ENCODE results near the gene BTLA. TPM values are rescaled to one million over a fixed set of nuclear protein-coding genes. Genes with fewer than 3 reads are reported as not detected.

Gene BTLA
- total RNA-seq, 4 donors from 2014 or later = 0.22 to 0.57 (median 0.41) TPM; not detected in 1

DNA sequence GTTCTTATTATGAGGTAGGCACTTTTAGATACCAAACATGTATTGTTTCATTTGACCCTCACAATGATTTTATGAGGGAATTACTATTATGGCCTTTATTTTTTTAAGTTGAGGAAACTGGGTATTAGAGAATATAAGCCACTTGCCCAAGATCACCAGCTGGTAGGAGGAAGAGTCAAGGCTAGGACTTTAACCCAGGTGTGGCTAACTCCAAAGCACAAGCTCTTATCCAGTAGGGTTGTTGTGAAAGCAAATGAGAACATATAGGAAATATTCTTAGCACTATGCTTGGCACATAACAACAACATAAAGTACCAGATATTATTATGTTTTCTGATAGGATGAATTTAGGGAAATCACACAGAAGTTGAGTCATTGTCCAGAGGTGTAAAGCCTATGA is 7.9 kb downstream of the BTLA start:
- TF ChIP-seq POLR2A (IDR thresholded peaks at IDR 0.05) = no peak
- no peak for TF ChIP-seq CTCF (IDR thresholded peaks at IDR 0.05)
- H3K36me3 ChIP-seq = no peaks in the 10 kb centered on the region
- no peaks in the 10 kb centered on the region for H3K9me3 ChIP-seq
- H3K27ac ChIP-seq = no peak overlapping the region
- no peak for DNase-seq
- intact Hi-C loops (cut with DNase I) = no loop called here
- no peak overlapping the region for H3K4me3 ChIP-seq
- no peaks in the 10 kb centered on the region for H3K27me3 ChIP-seq
- no peaks in the 10 kb centered on the region for H3K4me1 ChIP-seq

DNA sequence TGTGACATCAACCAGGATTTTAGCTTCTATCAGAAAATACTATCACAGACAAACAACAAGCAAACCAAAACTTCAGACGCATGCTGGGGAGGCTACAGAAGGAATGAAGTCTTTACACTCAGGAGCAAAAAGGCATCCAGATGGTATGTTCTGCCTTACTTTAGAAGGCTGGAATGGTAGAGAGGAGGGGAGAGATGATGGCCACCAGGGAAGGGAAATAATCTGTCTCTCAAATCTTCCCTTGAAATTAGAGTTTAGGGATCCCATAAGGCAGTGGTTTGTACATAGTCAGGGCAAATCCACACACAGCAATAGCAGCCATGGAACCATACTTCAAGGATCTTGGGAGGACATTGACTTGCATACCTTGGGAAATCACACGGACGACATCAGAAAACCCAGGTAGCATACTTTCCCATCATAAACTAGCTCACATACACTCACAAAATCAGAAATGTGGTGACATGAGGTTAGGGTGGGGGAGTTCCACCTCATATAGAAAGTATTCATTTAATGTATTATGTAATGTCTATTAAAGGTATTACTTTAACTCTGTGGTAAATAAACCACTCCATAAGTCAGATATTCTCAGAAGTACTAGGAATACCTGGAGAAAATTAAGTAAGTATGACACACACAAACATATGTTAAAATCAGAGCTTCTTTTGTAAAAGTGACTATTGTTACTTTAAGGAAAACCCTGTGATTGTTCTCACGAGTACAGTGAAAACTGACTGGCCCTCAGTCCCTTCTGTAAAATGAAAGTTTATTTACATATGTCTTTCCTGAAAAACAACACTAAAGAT is 9.4 kb downstream of the BTLA start:
- DNase-seq = no peak
- H3K4me3 ChIP-seq = no peak overlapping the region
- 71 to 72% methylated on average over 4 of the region's 4 CpGs for WGBS, 2 donors
- H3K36me3 ChIP-seq = no peaks in the 10 kb centered on the region
- no peak overlapping the region for H3K27ac ChIP-seq
- intact Hi-C loops (cut with DNase I) = no loop called here
- no peak for TF ChIP-seq CTCF (IDR thresholded peaks at IDR 0.05)
- no peak for TF ChIP-seq POLR2A (IDR thresholded peaks at IDR 0.05)
- H3K9me3 ChIP-seq = no peaks in the 10 kb centered on the region
- no peaks in the 10 kb centered on the region for H3K4me1 ChIP-seq
- H3K27me3 ChIP-seq = no peaks in the 10 kb centered on the region

DNA sequence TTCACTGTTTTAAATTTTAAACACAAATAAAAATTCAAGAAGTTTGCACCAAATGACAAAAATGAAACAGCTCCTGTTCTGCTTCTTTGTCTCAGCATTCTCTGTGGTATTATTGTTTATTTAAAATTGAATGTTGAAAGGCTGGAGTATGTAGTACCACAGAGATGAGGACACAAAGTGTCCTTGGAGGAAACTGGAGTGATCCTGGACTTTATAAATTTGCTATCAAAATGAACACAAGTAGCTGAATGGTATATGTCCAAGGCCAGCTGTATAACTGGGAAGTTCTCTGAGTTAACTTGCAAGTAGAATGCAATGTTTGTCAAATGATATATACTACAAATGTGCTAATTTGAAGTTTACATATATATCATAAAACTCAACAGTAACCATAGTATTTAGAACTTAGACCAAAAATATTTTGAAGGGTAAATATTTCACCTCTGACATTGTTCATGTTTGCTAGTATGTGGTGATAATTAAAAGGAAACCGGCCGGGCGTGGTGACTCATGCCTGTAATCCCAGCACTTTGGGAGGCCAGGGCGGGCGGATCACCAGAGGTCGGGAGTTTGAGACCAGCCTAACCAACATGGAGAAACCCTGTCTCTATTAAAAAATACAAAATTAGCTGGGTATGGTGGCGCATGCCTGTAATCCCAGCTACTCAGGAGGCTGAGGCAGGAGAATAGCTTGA is 12.3 kb downstream of the BTLA start:
- Histone ChIP-seq H3K4me1 (no peaks in the 10 kb centered on the region), H3K4me3 (no peak overlapping the region), H3K27me3 (peaks cover 0 to 3% (median 0%) of the 10 kb centered on the region in 4 donors), H3K27ac (no peak overlapping the region), H3K9me3 (no peaks in the 10 kb centered on the region), H3K36me3 (no peaks in the 10 kb centered on the region)
- TF ChIP-seq POLR2A (IDR thresholded peaks at IDR 0.05) (no peak), CTCF (IDR thresholded peaks at IDR 0.05) (no peak)
- intact Hi-C loops (cut with DNase I) = no loop called here
- WGBS, 2 donors = 73 to 79% methylated on average over 6 to 7 of the region's 7 CpGs
- no peak for DNase-seq

DNA sequence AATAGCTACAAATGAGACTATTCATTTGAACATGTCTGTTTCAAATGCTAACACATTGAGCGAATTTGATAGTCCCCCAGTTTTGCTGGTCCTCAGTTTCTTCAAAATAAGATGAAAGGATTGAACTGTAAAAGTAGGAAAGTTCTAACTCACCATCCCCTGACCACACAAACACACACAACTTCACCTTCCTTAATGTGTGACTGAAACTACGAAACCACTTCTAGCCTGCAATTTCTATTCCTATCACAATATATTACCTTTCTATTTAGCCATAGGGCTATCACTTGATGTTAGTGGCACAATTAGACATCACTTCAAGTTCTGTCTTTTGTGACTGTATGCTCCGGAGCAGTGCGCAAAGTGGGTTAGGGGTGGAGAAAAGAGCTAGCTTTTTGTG is 14.9 kb downstream of the BTLA start:
- no peak overlapping the region for H3K27ac ChIP-seq
- no peaks in the 10 kb centered on the region for H3K9me3 ChIP-seq
- H3K4me3 ChIP-seq = no peak overlapping the region
- TF ChIP-seq CTCF (IDR thresholded peaks at IDR 0.05) (no peak), POLR2A (IDR thresholded peaks at IDR 0.05) (no peak)
- H3K27me3 ChIP-seq = peaks cover 0 to 3% (median 0%) of the 10 kb centered on the region in 4 donors
- WGBS, 2 donors = 87 to 91% methylated on average over 4 of the region's 4 CpGs
- no peak for DNase-seq
- no peaks in the 10 kb centered on the region for H3K36me3 ChIP-seq
- intact Hi-C loops (cut with DNase I) = no loop called here
- H3K4me1 ChIP-seq = peaks cover 0 to 5% (median 0%) of the 10 kb centered on the region in 3 donors

DNA sequence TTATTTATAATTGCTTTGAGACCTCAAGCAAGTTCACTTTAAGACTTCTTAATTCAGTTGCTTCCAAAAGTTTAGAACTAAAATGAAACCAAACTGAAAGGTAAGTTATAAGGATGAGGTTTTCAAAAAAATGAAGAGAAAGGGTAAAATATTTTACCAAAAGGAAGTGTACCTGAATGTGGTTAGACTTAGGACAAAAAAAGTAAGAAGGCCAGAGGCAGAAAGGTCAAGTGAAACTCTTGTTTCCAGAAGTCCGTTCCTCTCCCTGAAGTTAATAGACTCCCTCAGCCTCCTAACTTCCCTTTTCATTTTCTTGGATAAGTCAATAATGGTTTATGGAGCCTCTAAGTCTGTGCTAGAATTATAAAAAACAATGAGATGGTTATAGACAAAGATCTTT is 16.6 kb downstream of the BTLA start:
- no peaks in the 10 kb centered on the region for H3K36me3 ChIP-seq
- peaks cover 0 to 5% (median 0%) of the 10 kb centered on the region in 3 donors for H3K4me1 ChIP-seq
- no peak for TF ChIP-seq POLR2A (IDR thresholded peaks at IDR 0.05)
- no peak for TF ChIP-seq CTCF (IDR thresholded peaks at IDR 0.05)
- intact Hi-C loops (cut with DNase I) = no loop called here
- WGBS, 2 donors = 50 to 73% methylated on average over 1 of the region's 1 CpG
- DNase-seq = no peak
- no peak overlapping the region for H3K4me3 ChIP-seq
- H3K27ac ChIP-seq = no peak overlapping the region
- no peaks in the 10 kb centered on the region for H3K9me3 ChIP-seq
- peaks cover 0 to 3% (median 0%) of the 10 kb centered on the region in 4 donors for H3K27me3 ChIP-seq
